Measurements from ENCODE around the gene MARVELD1. TPM values are rescaled to one million over a fixed set of nuclear protein-coding genes. Genes with fewer than 3 reads are reported as not detected.
A peak's percentile ranks its signal among the peaks of the same experiment; 100 is the strongest.

MARVELD1 gene
- total RNA-seq, 1 experiment from 2014 or later, result 53.1 TPM

GRCh38 chr10:97736902-97737769 lies 23.6 kb downstream of the MARVELD1 start, which contains the start of gene ZFYVE27:
ZFYVE27 (plus strand) TSS chr10:97737128; CDS start chr10:97738478, 1,350 bp downstream.
- ChIA-PET POLR2A (interaction anchor here (0.6 to 1.2 kb wide), 6 partner anchors 13 to 392 kb away, joined by 3 to 8 read pairs (median 3); no protein-coding TSS in a partner anchor), CTCF (interaction anchor here (1.1 kb wide), 1 partner anchor 28 kb away, joined by 3 read pairs; no protein-coding TSS in a partner anchor)
- H3K4me3 ChIP-seq (ENCODE audit: low read depth in 2 of 2, low read length in 2 of 2), result peak within 1 kb of the TSS; percentile 70 to 87
- peak within 1 kb of the TSS; percentile 92 for H3K27ac ChIP-seq (ENCODE audit: low read length)
- H3K4me1 ChIP-seq (ENCODE audit: control insufficient read depth, insufficient read depth, low read length), result peaks cover 4% of the 10 kb centered on the region; the same call in 1 of the 2 replicates
- H3K36me3 ChIP-seq (ENCODE audit: control insufficient read depth, insufficient read depth, low read length), result peaks cover 15% of the 10 kb centered on the region
- DNase-seq (ENCODE audit: low read depth, low spot score) (peak; percentile 80), ATAC-seq (peak; percentile 95)
- H3K27me3 ChIP-seq (ENCODE audit: control insufficient read depth, insufficient read depth, low read length), result no peaks in the 10 kb centered on the region
- TF ChIP-seq POLR2AphosphoS5 (IDR thresholded peaks at IDR 0.05; ENCODE audit: low read depth, low read length) (peak; percentile 94), CTCF (IDR thresholded peaks at IDR 0.05) (no peak), TCF7L2 (IDR thresholded peaks at IDR 0.05; ENCODE audit: low read depth, low read length) (no peak), SIN3A (IDR thresholded peaks at IDR 0.05; ENCODE audit: borderline replicate concordance, insufficient read depth, low read depth, low read length) (0 out of 2 replicates have a peak, but pooled peaks have one; percentile 94)
- TF ChIP-seq, protein P1, sequence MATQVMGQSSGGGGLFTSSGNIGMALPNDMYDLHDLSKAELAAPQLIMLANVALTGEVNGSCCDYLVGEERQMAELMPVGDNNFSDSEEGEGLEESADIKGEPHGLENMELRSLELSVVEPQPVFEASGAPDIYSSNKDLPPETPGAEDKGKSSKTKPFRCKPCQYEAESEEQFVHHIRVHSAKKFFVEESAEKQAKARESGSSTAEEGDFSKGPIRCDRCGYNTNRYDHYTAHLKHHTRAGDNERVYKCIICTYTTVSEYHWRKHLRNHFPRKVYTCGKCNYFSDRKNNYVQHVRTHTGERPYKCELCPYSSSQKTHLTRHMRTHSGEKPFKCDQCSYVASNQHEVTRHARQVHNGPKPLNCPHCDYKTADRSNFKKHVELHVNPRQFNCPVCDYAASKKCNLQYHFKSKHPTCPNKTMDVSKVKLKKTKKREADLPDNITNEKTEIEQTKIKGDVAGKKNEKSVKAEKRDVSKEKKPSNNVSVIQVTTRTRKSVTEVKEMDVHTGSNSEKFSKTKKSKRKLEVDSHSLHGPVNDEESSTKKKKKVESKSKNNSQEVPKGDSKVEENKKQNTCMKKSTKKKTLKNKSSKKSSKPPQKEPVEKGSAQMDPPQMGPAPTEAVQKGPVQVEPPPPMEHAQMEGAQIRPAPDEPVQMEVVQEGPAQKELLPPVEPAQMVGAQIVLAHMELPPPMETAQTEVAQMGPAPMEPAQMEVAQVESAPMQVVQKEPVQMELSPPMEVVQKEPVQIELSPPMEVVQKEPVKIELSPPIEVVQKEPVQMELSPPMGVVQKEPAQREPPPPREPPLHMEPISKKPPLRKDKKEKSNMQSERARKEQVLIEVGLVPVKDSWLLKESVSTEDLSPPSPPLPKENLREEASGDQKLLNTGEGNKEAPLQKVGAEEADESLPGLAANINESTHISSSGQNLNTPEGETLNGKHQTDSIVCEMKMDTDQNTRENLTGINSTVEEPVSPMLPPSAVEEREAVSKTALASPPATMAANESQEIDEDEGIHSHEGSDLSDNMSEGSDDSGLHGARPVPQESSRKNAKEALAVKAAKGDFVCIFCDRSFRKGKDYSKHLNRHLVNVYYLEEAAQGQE (IDR thresholded peaks at IDR 0.05; ENCODE audit: insufficient read depth in 1 of 2, low read depth in 2 of 2, low read length in 1 of 2), result 0 out of 4 replicates have a peak, but pooled peaks of 1 of the 2 experiments have one; percentile 25
- in situ Hi-C loops (cut with HindIII; ENCODE audit: low pct_unique_long_range_greater_than_20kb, low sequenced_read_pairs), result no loop called here
- intact Hi-C loops (cut with micrococcal nuclease; ENCODE audit: unreplicated experiment), result no loop called here
- BruUV-seq (replicated peaks), result no TSS peak
- no peaks in the 10 kb centered on the region; the same call in 1 of the 2 replicates for H3K9me3 ChIP-seq (ENCODE audit: control insufficient read depth, insufficient read depth, low read depth, low read length)

- Histone ChIP-seq H3K27ac (ENCODE audit: low read length) (peak overlapping the region; percentile 92), H3K27me3 (ENCODE audit: control insufficient read depth, insufficient read depth, low read length) (no peaks in the 10 kb centered on the region), H3K4me3 (ENCODE audit: low read depth in 2 of 2, low read length in 2 of 2) (peak overlapping the region; percentile 70 to 87), H3K36me3 (ENCODE audit: control insufficient read depth, insufficient read depth, low read length) (peaks cover 15% of the 10 kb centered on the region), H3K4me1 (ENCODE audit: control insufficient read depth, insufficient read depth, low read length) (peaks cover 4% of the 10 kb centered on the region; the same call in 1 of the 2 replicates), H3K9me3 (ENCODE audit: control insufficient read depth, insufficient read depth, low read depth, low read length) (no peaks in the 10 kb centered on the region; the same call in 1 of the 2 replicates)
- ATAC-seq, result no peak; the same call in 1 of the 2 replicates
- CTCF ChIA-PET, result no interaction called here
- DNase-seq (ENCODE audit: low read depth, low spot score), result no peak
- in situ Hi-C loops (cut with HindIII; ENCODE audit: low pct_unique_long_range_greater_than_20kb, low sequenced_read_pairs) (no loop called here), intact Hi-C loops (cut with micrococcal nuclease; ENCODE audit: unreplicated experiment) (no loop called here)
- TF ChIP-seq SIN3A (IDR thresholded peaks at IDR 0.05; ENCODE audit: borderline replicate concordance, insufficient read depth, low read depth, low read length) (no peak), CTCF (IDR thresholded peaks at IDR 0.05) (no peak), TCF7L2 (IDR thresholded peaks at IDR 0.05; ENCODE audit: low read depth, low read length) (no peak), POLR2AphosphoS5 (IDR thresholded peaks at IDR 0.05; ENCODE audit: low read depth, low read length) (no peak)
- TF ChIP-seq, protein P1 (IDR thresholded peaks at IDR 0.05; ENCODE audit: insufficient read depth in 1 of 2, low read depth in 2 of 2, low read length in 1 of 2), result no peak
- BruUV-seq (replicated peaks), result no TSS peak
- POLR2A ChIA-PET, result no interaction called here
Observed at GRCh38 chr10:97737770-97738265, 24.3 kb downstream of the MARVELD1 start.

Measured in Panc1 (cell line).